ENCODE results near the gene HEBP2.

DNA sequence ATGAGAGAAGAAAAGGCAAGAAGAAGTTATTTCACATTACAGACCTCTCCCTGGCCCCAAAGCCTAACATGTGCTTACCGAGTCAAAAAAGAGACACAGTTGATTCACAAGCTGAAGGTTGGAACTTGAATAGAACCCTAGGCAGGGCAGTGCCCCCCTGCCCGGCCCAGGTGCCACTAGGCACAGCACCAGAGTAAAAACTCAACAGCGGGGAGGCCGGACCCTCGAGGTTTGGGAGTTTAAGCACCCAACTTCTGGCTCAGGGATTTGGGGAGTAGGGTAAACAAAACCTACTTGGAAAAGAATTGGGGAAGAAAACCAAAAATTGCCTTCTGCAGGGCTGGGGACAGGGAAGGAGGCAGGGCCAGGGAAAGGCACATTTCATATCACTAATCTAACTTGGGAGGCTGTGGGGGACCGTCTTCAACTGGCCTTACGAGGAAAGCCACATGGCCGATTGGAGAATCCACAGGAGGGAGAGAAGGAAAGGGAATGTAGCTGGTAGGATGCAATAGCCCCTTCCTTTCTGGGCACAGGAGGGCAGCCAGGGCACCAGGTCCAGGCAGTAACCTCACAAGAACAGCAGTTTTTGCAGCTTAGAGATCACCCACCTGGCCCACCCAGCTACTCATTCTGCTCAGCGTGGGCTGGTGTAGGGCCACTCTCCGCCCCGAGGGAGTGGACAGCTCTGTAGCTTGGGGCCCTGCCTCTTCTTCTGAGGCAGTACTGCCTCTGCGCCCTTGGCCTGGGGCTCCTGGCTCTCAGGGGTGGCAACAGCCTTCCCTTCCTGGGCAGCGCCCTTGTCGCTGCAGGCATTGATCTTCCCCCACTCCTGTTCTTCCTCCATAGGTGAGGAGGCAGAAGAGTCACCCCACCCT, 1.8 kb upstream of the HEBP2 start:
- TF ChIP-seq, protein P1, sequence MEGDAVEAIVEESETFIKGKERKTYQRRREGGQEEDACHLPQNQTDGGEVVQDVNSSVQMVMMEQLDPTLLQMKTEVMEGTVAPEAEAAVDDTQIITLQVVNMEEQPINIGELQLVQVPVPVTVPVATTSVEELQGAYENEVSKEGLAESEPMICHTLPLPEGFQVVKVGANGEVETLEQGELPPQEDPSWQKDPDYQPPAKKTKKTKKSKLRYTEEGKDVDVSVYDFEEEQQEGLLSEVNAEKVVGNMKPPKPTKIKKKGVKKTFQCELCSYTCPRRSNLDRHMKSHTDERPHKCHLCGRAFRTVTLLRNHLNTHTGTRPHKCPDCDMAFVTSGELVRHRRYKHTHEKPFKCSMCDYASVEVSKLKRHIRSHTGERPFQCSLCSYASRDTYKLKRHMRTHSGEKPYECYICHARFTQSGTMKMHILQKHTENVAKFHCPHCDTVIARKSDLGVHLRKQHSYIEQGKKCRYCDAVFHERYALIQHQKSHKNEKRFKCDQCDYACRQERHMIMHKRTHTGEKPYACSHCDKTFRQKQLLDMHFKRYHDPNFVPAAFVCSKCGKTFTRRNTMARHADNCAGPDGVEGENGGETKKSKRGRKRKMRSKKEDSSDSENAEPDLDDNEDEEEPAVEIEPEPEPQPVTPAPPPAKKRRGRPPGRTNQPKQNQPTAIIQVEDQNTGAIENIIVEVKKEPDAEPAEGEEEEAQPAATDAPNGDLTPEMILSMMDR (conservative IDR thresholded peaks at IDR 0.05; ENCODE audit: low read depth, low read length): no peak
- TF ChIP-seq EZH2 (IDR thresholded peaks at IDR 0.05; ENCODE audit: low read length, unreplicated experiment): no peak
